PC-3 (cell line): ENCODE measurements around the gene EMX2.

ENCODE experiments used
- EZH2 ChIP-seq: fragments of 300-600 bp; sonication (generic); IDR thresholded peaks from one replicate; pipeline ENCODE4 v1.6.1; 2017; ENCODE audit warnings: antibody characterized with exemption, mild to moderate bottlenecking, low read length; ENCODE audit not compliant: unreplicated experiment
- EZH2phosphoT487 ChIP-seq: fragments of 300-600 bp; sonication (generic); IDR thresholded peaks from 2 replicates; pipeline ENCODE4 v1.6.1; 2018; ENCODE audit warnings: mild to moderate bottlenecking, antibody characterized with exemption, low read length, borderline replicate concordance
- TF ChIP-seq, protein P1 (sequence below): fragments of 300-600 bp; sonication (generic); conservative IDR thresholded peaks from 2 replicates; pipeline ENCODE4 v1.5.1; 2017; ENCODE audit warnings: antibody characterized with exemption, low read depth, mild to moderate bottlenecking, low read length

DNA sequence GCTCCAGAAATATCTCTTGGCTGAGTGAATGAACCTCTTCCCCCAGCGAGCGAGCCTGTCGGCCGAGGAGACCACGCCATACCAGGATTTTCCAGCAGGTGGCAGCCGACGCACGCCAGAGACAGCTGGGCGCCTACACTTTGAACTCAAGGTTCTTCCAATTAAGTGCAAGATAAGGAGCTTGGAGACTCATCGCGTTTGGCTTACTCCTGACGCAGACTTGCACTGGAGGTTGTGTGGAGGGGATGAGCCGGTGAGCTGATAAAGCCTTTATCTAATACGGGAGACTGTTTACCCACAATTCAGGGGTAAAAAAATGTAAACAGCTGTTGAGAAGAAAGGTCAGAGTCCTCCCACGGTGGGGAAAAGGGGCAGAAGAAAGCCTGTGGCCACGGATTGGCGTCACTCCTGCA, 45.9 kb upstream of the EMX2 start:
- TF ChIP-seq, protein P1, sequence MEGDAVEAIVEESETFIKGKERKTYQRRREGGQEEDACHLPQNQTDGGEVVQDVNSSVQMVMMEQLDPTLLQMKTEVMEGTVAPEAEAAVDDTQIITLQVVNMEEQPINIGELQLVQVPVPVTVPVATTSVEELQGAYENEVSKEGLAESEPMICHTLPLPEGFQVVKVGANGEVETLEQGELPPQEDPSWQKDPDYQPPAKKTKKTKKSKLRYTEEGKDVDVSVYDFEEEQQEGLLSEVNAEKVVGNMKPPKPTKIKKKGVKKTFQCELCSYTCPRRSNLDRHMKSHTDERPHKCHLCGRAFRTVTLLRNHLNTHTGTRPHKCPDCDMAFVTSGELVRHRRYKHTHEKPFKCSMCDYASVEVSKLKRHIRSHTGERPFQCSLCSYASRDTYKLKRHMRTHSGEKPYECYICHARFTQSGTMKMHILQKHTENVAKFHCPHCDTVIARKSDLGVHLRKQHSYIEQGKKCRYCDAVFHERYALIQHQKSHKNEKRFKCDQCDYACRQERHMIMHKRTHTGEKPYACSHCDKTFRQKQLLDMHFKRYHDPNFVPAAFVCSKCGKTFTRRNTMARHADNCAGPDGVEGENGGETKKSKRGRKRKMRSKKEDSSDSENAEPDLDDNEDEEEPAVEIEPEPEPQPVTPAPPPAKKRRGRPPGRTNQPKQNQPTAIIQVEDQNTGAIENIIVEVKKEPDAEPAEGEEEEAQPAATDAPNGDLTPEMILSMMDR = peak; percentile 88
- no peak for TF ChIP-seq EZH2
- TF ChIP-seq EZH2phosphoT487 = no peak
